ENCODE measurements around the gene HMCN1.

DNA sequence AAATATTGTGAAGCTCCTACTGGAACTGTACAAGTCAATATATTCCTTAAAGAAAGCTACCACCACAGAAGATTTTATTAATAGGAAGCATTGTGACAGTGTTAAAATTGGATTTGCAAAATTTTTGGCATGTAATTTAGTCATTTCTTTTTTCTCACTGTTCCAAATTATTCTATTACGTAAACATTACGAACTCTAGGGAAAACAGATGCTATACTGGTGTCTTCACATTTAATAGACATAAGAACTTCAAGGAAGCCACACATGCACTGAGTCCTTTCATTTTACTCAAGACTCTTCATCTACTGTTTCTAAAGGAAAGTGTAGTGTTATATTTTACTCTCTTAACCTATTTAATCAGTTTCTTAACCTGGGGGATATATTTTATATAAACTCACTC is 135.4 kb downstream of the HMCN1 start:
- no peak for TF ChIP-seq EZH2 (IDR thresholded peaks at IDR 0.05; ENCODE audit: borderline replicate concordance, low read length)
- TF ChIP-seq, protein P1, sequence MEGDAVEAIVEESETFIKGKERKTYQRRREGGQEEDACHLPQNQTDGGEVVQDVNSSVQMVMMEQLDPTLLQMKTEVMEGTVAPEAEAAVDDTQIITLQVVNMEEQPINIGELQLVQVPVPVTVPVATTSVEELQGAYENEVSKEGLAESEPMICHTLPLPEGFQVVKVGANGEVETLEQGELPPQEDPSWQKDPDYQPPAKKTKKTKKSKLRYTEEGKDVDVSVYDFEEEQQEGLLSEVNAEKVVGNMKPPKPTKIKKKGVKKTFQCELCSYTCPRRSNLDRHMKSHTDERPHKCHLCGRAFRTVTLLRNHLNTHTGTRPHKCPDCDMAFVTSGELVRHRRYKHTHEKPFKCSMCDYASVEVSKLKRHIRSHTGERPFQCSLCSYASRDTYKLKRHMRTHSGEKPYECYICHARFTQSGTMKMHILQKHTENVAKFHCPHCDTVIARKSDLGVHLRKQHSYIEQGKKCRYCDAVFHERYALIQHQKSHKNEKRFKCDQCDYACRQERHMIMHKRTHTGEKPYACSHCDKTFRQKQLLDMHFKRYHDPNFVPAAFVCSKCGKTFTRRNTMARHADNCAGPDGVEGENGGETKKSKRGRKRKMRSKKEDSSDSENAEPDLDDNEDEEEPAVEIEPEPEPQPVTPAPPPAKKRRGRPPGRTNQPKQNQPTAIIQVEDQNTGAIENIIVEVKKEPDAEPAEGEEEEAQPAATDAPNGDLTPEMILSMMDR (IDR thresholded peaks at IDR 0.05; ENCODE audit: low read length) = no peak
